CD14-positive monocyte (primary cell): Measurements from ENCODE around the gene GLIPR1L2. TPM values are rescaled to one million over a fixed set of nuclear protein-coding genes. Genes with fewer than 3 reads are reported as not detected.

Experiments used
- DNase-seq, 3 donors: peaks; one replicate each; pipeline ENCODE4 v3.0.0-alpha.2; 2011 to 2022
- H2AFZ ChIP-seq: 2 replicates; pipeline ENCODE4 v1.6.0; 2012; ENCODE audit warnings: mild to moderate bottlenecking, low read depth, low read length, inconsistent platforms; ENCODE audit not compliant: insufficient read depth, poor library complexity, severe bottlenecking
- H3K27ac ChIP-seq, 2 donors: 1 replicate in 1 of 2; 2 replicates in 1 of 2; pipeline ENCODE4 v1.5.1; 2012 to 2013; ENCODE audit warnings: low read length in 2 of 2, control low read depth in 1 of 2, inconsistent platforms in 1 of 2, low read depth in 1 of 2, mild to moderate bottlenecking in 1 of 2
- H3K27me3 ChIP-seq, 2 donors: one replicate each; pipeline versions ENCODE4 v1.6.0 to v1.6.1; 2011 to 2013; ENCODE audit warnings: low read length in 2 of 2; ENCODE audit not compliant: control insufficient read depth in 2 of 2, insufficient read depth in 2 of 2
- H3K36me3 ChIP-seq, 2 donors: replicated peaks in 1 of 2; 1 replicate in 1 of 2; 2 replicates in 1 of 2; pipeline versions ENCODE4 v1.5.1 to v1.6.1; 2012 to 2013; ENCODE audit warnings: low read length in 2 of 2, control low read depth in 1 of 2, inconsistent platforms in 1 of 2, mild to moderate bottlenecking in 1 of 2; ENCODE audit not compliant: insufficient read depth in 2 of 2, control insufficient read depth in 1 of 2
- H3K4me1 ChIP-seq, 2 donors: 1 replicate in 1 of 2; 2 replicates in 1 of 2; pipeline versions ENCODE4 v1.5.1 to v1.6.1; 2012 to 2013; ENCODE audit warnings: low read length in 2 of 2, control low read depth in 1 of 2, inconsistent platforms in 1 of 2, mild to moderate bottlenecking in 1 of 2, moderate library complexity in 1 of 2; ENCODE audit not compliant: insufficient read depth in 2 of 2, control insufficient read depth in 1 of 2
- H3K4me2 ChIP-seq: replicated peaks from 2 replicates; pipeline ENCODE3; 2012; ENCODE audit warnings: low read length, moderate library complexity, mild to moderate bottlenecking; ENCODE audit not compliant: poor library complexity, severe bottlenecking; ENCODE audit errors: extremely low read depth
- H3K4me3 ChIP-seq, 3 experiments: fragments of 200-600 bp in 1 of 3; sonication (generic) in 1 of 3; replicated peaks in 1 of 3; 1 replicate in 2 of 3; 2 replicates in 1 of 3; pipeline ENCODE4 v1.5.1; 2011 to 2013; ENCODE audit warnings: low read length in 3 of 3, mild to moderate bottlenecking in 3 of 3, control low read depth in 2 of 3, low read depth in 2 of 3, inconsistent platforms in 1 of 3, moderate library complexity in 1 of 3
- H3K79me2 ChIP-seq: 2 replicates; pipeline ENCODE4 v1.6.0; 2012; ENCODE audit warnings: mild to moderate bottlenecking, control low read depth, inconsistent platforms, low read length, moderate library complexity; ENCODE audit not compliant: insufficient read depth
- H3K9ac ChIP-seq: 2 replicates; pipeline ENCODE4 v1.6.0; 2017; ENCODE audit warnings: low read length, mild to moderate bottlenecking; ENCODE audit not compliant: insufficient read depth, poor library complexity, severe bottlenecking
- H3K9me3 ChIP-seq, 2 donors: replicated peaks in 1 of 2; 1 replicate in 1 of 2; 2 replicates in 1 of 2; pipeline versions ENCODE4 v1.5.1 to v1.6.1; 2012 to 2013; ENCODE audit warnings: low read length in 2 of 2, control low read depth in 1 of 2; ENCODE audit not compliant: control insufficient read depth in 1 of 2, insufficient read depth in 1 of 2
- H4K20me1 ChIP-seq: 2 replicates; pipeline ENCODE4 v1.6.0; 2012; ENCODE audit warnings: mild to moderate bottlenecking, low read length, control low read depth, moderate library complexity; ENCODE audit not compliant: insufficient read depth
- H3K27ac Mint-ChIP-seq, 7 donors: one replicate each; pipeline ENCODE4 v1.8.0; 2020; ENCODE audit warnings: mild to moderate bottlenecking in 7 of 7, mixed read lengths in 7 of 7, moderate library complexity in 6 of 7, inconsistent platforms in 2 of 7
- H3K27me3 Mint-ChIP-seq, 3 donors: one replicate each; pipeline ENCODE4 v1.8.0; 2021 to 2022; ENCODE audit warnings: low read depth in 3 of 3, mild to moderate bottlenecking in 3 of 3, mixed read lengths in 3 of 3, moderate library complexity in 3 of 3, inconsistent platforms in 1 of 3
- H3K36me3 Mint-ChIP-seq, 2 donors: one replicate each; pipeline ENCODE4 v1.8.0; 2020; ENCODE audit warnings: mixed read lengths in 2 of 2, inconsistent platforms in 1 of 2, mild to moderate bottlenecking in 1 of 2
- H3K4me1 Mint-ChIP-seq: one replicate; pipeline ENCODE4 v1.8.0; 2020; ENCODE audit warnings: mild to moderate bottlenecking, mixed read lengths
- H3K4me3 Mint-ChIP-seq, 2 donors: one replicate each; pipeline ENCODE4 v1.8.0; 2020; ENCODE audit warnings: mild to moderate bottlenecking in 2 of 2, mixed read lengths in 2 of 2, moderate library complexity in 1 of 2
- H3K9me3 Mint-ChIP-seq, 7 donors: one replicate each; pipeline ENCODE4 v1.8.0; 2020 to 2022; ENCODE audit warnings: mixed read lengths in 7 of 7, mild to moderate bottlenecking in 6 of 7, moderate library complexity in 6 of 7, inconsistent platforms in 2 of 7
- WGBS: methylation state at CpG from one replicate; pipeline ENCODE4 v1.1.5; 2013; ENCODE audit warnings: missing lambda C conversion rate; ENCODE audit not compliant: insufficient coverage; 5-methylcytosine and 5-hydroxymethylcytosine counted together
- intact Hi-C, 2 donors: fragments of 100-400 bp; cut with micrococcal nuclease; formaldehyde crosslinking; loops; one replicate each; pipeline versions ENCODE4 v1.15.0 to v1.15.1; 2023
- polyA plus RNA-seq, 3 donors: library from polyadenylated mRNA; depleted of rRNA in 1 of 3; unstranded in 2 of 3; stranded (reverse) in 1 of 3; fragments of 300-500 nt in 2 of 3; fragments of >200 nt in 1 of 3; fragmentation: Illumina TruSeq in 2 of 3; gene quantifications; 1 replicate in 2 of 3; 2 replicates in 1 of 3; pipeline ENCODE4 v1.2.3, GENCODE V29; 2012 to 2021
- TF ChIP-seq, protein P1 (sequence below): fragments of 200-600 bp; IDR thresholded peaks from one replicate; pipeline ENCODE4 v1.8.0; 2022; ENCODE audit warnings: antibody characterized with exemption, mild to moderate bottlenecking

GLIPR1L2 gene
- polyA plus RNA-seq, 3 donors: 0.11 to 0.24 TPM; not detected in 1

DNA sequence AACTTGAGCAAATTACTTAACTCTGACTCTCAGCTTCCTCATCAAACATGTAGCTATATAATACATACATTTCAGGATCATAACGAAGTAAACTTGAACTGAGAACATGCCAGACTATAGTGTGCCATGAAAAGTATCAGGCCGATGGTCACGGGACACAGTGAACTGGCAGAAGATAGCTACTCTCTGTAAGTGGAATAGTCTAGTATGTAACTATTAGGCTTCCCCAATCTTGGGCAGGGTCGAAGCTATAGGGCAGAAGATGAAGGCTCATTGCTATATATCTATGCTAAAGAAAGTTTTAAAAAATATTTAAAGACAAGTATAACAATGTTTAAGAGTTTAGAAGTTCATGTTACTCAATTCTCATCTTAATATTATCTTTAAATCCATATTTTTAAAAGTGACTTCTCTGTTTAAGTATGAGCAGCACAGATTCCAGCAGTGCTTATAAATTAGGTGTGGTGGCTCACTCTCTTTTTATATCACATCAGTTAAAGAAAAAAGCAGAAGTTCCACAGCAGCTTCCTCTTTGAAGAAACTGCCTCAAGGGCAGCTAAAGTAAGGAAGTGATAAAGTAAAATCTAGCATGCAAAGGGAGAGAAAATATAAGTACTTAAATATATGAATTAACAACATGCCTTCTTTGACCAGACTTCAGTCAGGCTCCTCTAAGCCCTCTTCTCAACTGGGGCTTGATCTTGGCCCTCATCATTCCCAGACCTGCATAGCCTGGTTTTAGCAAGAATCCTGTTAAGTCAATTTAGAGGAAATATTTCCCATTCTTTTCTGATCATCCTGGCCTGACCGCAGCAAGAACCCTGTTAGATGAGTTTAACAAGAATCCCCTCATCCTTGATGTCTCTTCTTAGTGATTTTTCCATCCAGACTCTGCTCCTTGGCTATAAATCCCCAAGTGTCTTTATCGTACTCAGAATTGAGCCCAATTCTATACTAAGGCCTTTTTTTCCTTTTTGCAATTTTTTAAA, 81.3 kb downstream of the GLIPR1L2 start:
- Histone ChIP-seq H3K79me2 (no peaks in the 10 kb centered on the region), H3K9me3 (no peaks in the 10 kb centered on the region), H2AFZ (no peak overlapping the region), H3K4me1 (peaks cover 55 to 64% of the 10 kb centered on the region in 2 donors), H3K4me2 (peak overlapping the region; percentile 44), H3K27me3 (no peaks in the 10 kb centered on the region), H3K36me3 (no peaks in the 10 kb centered on the region), H4K20me1 (no peaks in the 10 kb centered on the region), H3K9ac (peak overlapping the region; percentile 33), H3K27ac (peak overlapping the region; percentile 51 to 84), H3K4me3 (peak overlapping the region in 1 of 3 experiments; percentile 60)
- TF ChIP-seq, protein P1, sequence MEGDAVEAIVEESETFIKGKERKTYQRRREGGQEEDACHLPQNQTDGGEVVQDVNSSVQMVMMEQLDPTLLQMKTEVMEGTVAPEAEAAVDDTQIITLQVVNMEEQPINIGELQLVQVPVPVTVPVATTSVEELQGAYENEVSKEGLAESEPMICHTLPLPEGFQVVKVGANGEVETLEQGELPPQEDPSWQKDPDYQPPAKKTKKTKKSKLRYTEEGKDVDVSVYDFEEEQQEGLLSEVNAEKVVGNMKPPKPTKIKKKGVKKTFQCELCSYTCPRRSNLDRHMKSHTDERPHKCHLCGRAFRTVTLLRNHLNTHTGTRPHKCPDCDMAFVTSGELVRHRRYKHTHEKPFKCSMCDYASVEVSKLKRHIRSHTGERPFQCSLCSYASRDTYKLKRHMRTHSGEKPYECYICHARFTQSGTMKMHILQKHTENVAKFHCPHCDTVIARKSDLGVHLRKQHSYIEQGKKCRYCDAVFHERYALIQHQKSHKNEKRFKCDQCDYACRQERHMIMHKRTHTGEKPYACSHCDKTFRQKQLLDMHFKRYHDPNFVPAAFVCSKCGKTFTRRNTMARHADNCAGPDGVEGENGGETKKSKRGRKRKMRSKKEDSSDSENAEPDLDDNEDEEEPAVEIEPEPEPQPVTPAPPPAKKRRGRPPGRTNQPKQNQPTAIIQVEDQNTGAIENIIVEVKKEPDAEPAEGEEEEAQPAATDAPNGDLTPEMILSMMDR: no peak
- WGBS: no CpG with 5 or more reads among the region's 6 CpGs
- Mint-ChIP-seq H3K4me3 (peak overlapping the region in 1 of 2 donors; percentile 70), H3K36me3 (peaks cover 0 to 6% of the 10 kb centered on the region in 2 donors), H3K9me3 (peaks cover 0 to 7% (median 4%) of the 10 kb centered on the region in 7 donors), H3K27ac (peak overlapping the region; percentile 85 to 96 (median 94)), H3K27me3 (no peaks in the 10 kb centered on the region), H3K4me1 (peaks cover 54% of the 10 kb centered on the region)
- intact Hi-C loops: loop anchor here in 1 of 2 donors (5.0 kb wide), 1 partner anchor 35 kb away; no protein-coding TSS in a partner anchor
- DNase-seq: peak; percentile 73 to 90 (median 83)

DNA sequence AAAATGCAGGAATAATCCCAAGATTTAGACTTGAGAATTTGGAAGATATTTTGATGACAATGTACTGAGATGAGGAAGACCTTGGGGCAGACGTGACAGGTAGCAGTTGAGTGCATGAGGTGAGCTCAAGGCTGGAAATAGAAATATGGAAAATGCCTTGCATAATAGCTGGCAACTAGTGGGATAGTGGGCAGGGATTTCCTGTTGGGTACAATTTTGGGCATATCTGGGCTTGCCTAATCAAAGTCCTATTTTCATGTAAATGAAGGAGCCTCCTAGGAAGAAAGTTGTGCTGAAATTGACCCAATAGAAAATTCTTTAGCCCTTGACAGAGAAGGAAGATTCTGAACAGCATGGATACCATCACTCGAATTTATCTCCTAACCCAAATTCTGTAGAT, 83.2 kb downstream of the GLIPR1L2 start:
- intact Hi-C loops: loop anchor here in 1 of 2 donors (5.0 kb wide), 1 partner anchor 37 kb away; no protein-coding TSS in a partner anchor
- Histone ChIP-seq H3K79me2 (peaks cover 2% of the 10 kb centered on the region), H4K20me1 (no peaks in the 10 kb centered on the region), H3K27ac (peak overlapping the region in 1 of 2 donors; percentile 57), H3K4me3 (no peak overlapping the region), H3K27me3 (no peaks in the 10 kb centered on the region), H3K4me2 (no peak overlapping the region), H3K9ac (no peak overlapping the region), H3K9me3 (no peaks in the 10 kb centered on the region), H2AFZ (peak overlapping the region; percentile 24), H3K36me3 (no peaks in the 10 kb centered on the region), H3K4me1 (peaks cover 72 to 83% of the 10 kb centered on the region in 2 donors)
- Mint-ChIP-seq H3K27ac (peak overlapping the region in 6 of 7 donors; percentile 23 to 55 (median 46)), H3K4me3 (no peak overlapping the region), H3K27me3 (no peaks in the 10 kb centered on the region), H3K9me3 (peaks cover 0 to 7% (median 4%) of the 10 kb centered on the region in 7 donors), H3K36me3 (peaks cover 0 to 6% of the 10 kb centered on the region in 2 donors), H3K4me1 (peaks cover 71% of the 10 kb centered on the region)
- no peak for DNase-seq
- 8% methylated on average over 1 of the region's 2 CpGs for WGBS
- TF ChIP-seq, protein P1: no peak
